22Rv1 (cell line): Measurements from ENCODE around the gene ARHGAP6.
"Not testable (repeated sequence)": the region's sequence is repeated elsewhere in the genome, so short reads cannot be mapped to it uniquely, and the experiment has no call there.

Experiments used
- ZFX ChIP-seq: fragments of 450-650 bp; IDR thresholded peaks from 2 replicates; pipeline ENCODE4 v1.6.1; 2017; ENCODE audit warnings: antibody characterized with exemption, borderline replicate concordance
- TF ChIP-seq, protein P1 (sequence below): fragments of 450-650 bp; IDR thresholded peaks from 2 replicates; pipeline ENCODE4 v1.5.1; 2017; ENCODE audit warnings: mild to moderate bottlenecking

GRCh38 chrX:11235377-11235776, 430.3 kb downstream of the ARHGAP6 start:
- TF ChIP-seq, protein P1, sequence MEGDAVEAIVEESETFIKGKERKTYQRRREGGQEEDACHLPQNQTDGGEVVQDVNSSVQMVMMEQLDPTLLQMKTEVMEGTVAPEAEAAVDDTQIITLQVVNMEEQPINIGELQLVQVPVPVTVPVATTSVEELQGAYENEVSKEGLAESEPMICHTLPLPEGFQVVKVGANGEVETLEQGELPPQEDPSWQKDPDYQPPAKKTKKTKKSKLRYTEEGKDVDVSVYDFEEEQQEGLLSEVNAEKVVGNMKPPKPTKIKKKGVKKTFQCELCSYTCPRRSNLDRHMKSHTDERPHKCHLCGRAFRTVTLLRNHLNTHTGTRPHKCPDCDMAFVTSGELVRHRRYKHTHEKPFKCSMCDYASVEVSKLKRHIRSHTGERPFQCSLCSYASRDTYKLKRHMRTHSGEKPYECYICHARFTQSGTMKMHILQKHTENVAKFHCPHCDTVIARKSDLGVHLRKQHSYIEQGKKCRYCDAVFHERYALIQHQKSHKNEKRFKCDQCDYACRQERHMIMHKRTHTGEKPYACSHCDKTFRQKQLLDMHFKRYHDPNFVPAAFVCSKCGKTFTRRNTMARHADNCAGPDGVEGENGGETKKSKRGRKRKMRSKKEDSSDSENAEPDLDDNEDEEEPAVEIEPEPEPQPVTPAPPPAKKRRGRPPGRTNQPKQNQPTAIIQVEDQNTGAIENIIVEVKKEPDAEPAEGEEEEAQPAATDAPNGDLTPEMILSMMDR, result not testable (repeated sequence)
- TF ChIP-seq ZFX, result not testable (repeated sequence)
